Large intestine (tissue), 12 donors: Measurements from ENCODE around the gene OR11H7. TPM values are rescaled to one million over a fixed set of nuclear protein-coding genes. Genes with fewer than 3 reads are reported as not detected.
"Not testable (repeated sequence)": the region's sequence is repeated elsewhere in the genome, so short reads cannot be mapped to it uniquely, and the experiment has no call there.

Experiments used
- DNase-seq, 2 donors: peaks; one replicate each; pipeline versions ENCODE4 v3.0.0 to v3.0.0-alpha.2; 2013
- H3K27ac ChIP-seq: one replicate; pipeline ENCODE4 v1.5.1; 2013; ENCODE audit warnings: low read length
- H3K27me3 ChIP-seq: 2 replicates; pipeline ENCODE4 v1.6.1; 2013; ENCODE audit warnings: low read length; ENCODE audit not compliant: control insufficient read depth, insufficient read depth
- H3K36me3 ChIP-seq: 2 replicates; pipeline ENCODE4 v1.6.1; 2013; ENCODE audit warnings: low read length; ENCODE audit not compliant: control insufficient read depth, insufficient read depth
- H3K4me1 ChIP-seq: one replicate; pipeline ENCODE4 v1.6.1; 2013; ENCODE audit warnings: low read length; ENCODE audit not compliant: control insufficient read depth, insufficient read depth
- H3K4me3 ChIP-seq: one replicate; pipeline ENCODE4 v1.5.1; 2013; ENCODE audit warnings: low read length
- H3K9me3 ChIP-seq: one replicate; pipeline ENCODE4 v1.6.1; 2013; ENCODE audit warnings: mild to moderate bottlenecking, low read depth, low read length, moderate library complexity; ENCODE audit not compliant: control insufficient read depth
- WGBS: methylation state at CpG from one replicate; pipeline ENCODE4 v1.1.5; 2013; ENCODE audit warnings: low lambda C conversion rate; ENCODE audit not compliant: insufficient coverage; 5-methylcytosine and 5-hydroxymethylcytosine counted together
- long read RNA-seq, 11 donors: transcript quantifications; one replicate each; lab custom pipeline, GENCODE V29; 2026
- polyA plus RNA-seq: library from polyadenylated mRNA; unstranded; fragments of 120-200 nt; gene quantifications from one replicate; pipeline ENCODE4 v1.2.1, GENCODE V29; 2013

The OR11H7 gene
- polyA plus RNA-seq: 0.34 TPM
- long read RNA-seq, donor 1: 0 reads
- long read RNA-seq, donor 2: 0 reads
- long read RNA-seq, donor 3: 0 reads
- long read RNA-seq, donor 4: 0 reads
- long read RNA-seq, donor 5: 0 reads
- long read RNA-seq, donor 6: 0 reads
- long read RNA-seq, donor 7: 0 reads
- long read RNA-seq, donor 8: 0 reads
- long read RNA-seq, donor 9: 0 reads
- long read RNA-seq, donor 10, partial matches to known transcripts: 0 of 1 reads
- long read RNA-seq, donor 10, other reads (novel, unspliced or antisense): 0 of 1 reads
- long read RNA-seq, donor 11: 0 reads

GRCh38 chr14:20228681-20229080, at the start of gene OR11H7:
Gene OR11H7, plus strand, starts transcription at chr14:20228981.
- DNase-seq: no peak
- H3K4me3 ChIP-seq: no peak within 1 kb of the TSS
- WGBS: 90% methylated on average over 1 of the region's 1 CpG
- H3K4me1 ChIP-seq: no peaks in the 10 kb centered on the region
- no peaks in the 10 kb centered on the region for H3K36me3 ChIP-seq
- no peaks in the 10 kb centered on the region for H3K9me3 ChIP-seq
- no peak within 1 kb of the TSS for H3K27ac ChIP-seq
- H3K27me3 ChIP-seq: no peaks in the 10 kb centered on the region

- Histone ChIP-seq H3K27me3 (no peaks in the 10 kb centered on the region), H3K27ac (no peak overlapping the region), H3K9me3 (peaks cover 7% of the 10 kb centered on the region), H3K4me1 (no peaks in the 10 kb centered on the region), H3K4me3 (no peak overlapping the region), H3K36me3 (no peaks in the 10 kb centered on the region)
- 70% methylated on average over 2 of the region's 5 CpGs for WGBS
- no peak for DNase-seq
These were observed 49.6 kb upstream of the OR11H7 start for GRCh38 chr14:20179218-20179617.

- Histone ChIP-seq H3K27me3 (no peaks in the 10 kb centered on the region), H3K36me3 (no peaks in the 10 kb centered on the region), H3K9me3 (peaks cover 7% of the 10 kb centered on the region), H3K4me3 (no peak overlapping the region), H3K27ac (no peak overlapping the region), H3K4me1 (no peaks in the 10 kb centered on the region)
- no peak for DNase-seq
- WGBS: no CpG with 5 or more reads among the region's 2 CpGs
These were observed 48.9 kb upstream of the OR11H7 start for GRCh38 chr14:20179880-20180279.

- peaks cover 3% of the 10 kb centered on the region for H3K9me3 ChIP-seq
- H3K4me1 ChIP-seq: no peaks in the 10 kb centered on the region
- DNase-seq: no peak
- H3K27me3 ChIP-seq: no peaks in the 10 kb centered on the region
- no peak overlapping the region for H3K27ac ChIP-seq
- no peaks in the 10 kb centered on the region for H3K36me3 ChIP-seq
- H3K4me3 ChIP-seq: no peak overlapping the region
- WGBS: no CpG with 5 or more reads among the region's 2 CpGs
These were observed 48.3 kb upstream of the OR11H7 start for GRCh38 chr14:20180486-20180885.

GRCh38 chr14:20184181-20184580, 44.6 kb upstream of the OR11H7 start:
- peaks cover 2% of the 10 kb centered on the region for H3K9me3 ChIP-seq
- H3K27ac ChIP-seq: no peak overlapping the region
- no peak for DNase-seq
- no CpG with 5 or more reads among the region's 5 CpGs for WGBS
- no peak overlapping the region for H3K4me3 ChIP-seq
- H3K27me3 ChIP-seq: no peaks in the 10 kb centered on the region
- no peaks in the 10 kb centered on the region for H3K36me3 ChIP-seq
- H3K4me1 ChIP-seq: no peaks in the 10 kb centered on the region

GRCh38 chr14:20190596-20190995, 38.2 kb upstream of the OR11H7 start, which contains the start of gene OR11G2:
Gene OR11G2, plus strand, starts transcription at chr14:20190896. Its CDS starts 6,542 bp downstream, at chr14:20197438.
- WGBS: no CpG with 5 or more reads among the region's 1 CpG

GRCh38 chr14:20191396-20191795, 37.4 kb upstream of the OR11H7 start:
- H3K27me3 ChIP-seq: no peaks in the 10 kb centered on the region
- no CpG with 5 or more reads among the region's 3 CpGs for WGBS
- no peaks in the 10 kb centered on the region for H3K36me3 ChIP-seq
- no peaks in the 10 kb centered on the region for H3K9me3 ChIP-seq
- no peaks in the 10 kb centered on the region for H3K4me1 ChIP-seq
- H3K4me3 ChIP-seq: no peak overlapping the region
- H3K27ac ChIP-seq: no peak overlapping the region
- DNase-seq: no peak

More at GRCh38 chr14:20190596-20190995, 38.2 kb upstream of the OR11H7 start, which contains the start of gene OR11G2:
- Histone ChIP-seq H3K27ac (no peak within 1 kb of the TSS), H3K4me1 (no peaks in the 10 kb centered on the region), H3K9me3 (no peaks in the 10 kb centered on the region), H3K36me3 (no peaks in the 10 kb centered on the region), H3K27me3 (no peaks in the 10 kb centered on the region), H3K4me3 (no peak within 1 kb of the TSS)
- DNase-seq: no peak

GRCh38 chr14:20194101-20194500, 34.7 kb upstream of the OR11H7 start:
- no peaks in the 10 kb centered on the region for H3K4me1 ChIP-seq
- H3K27me3 ChIP-seq: no peaks in the 10 kb centered on the region
- H3K4me3 ChIP-seq: no peak overlapping the region
- DNase-seq: no peak
- H3K36me3 ChIP-seq: no peaks in the 10 kb centered on the region
- H3K27ac ChIP-seq: no peak overlapping the region
- no peaks in the 10 kb centered on the region for H3K9me3 ChIP-seq

GRCh38 chr14:20195170-20195569, 33.6 kb upstream of the OR11H7 start:
- 20% methylated on average over 1 of the region's 6 CpGs for WGBS
- DNase-seq, H3K36me3 ChIP-seq, H3K27me3 ChIP-seq, H3K4me3 ChIP-seq, H3K27ac ChIP-seq, H3K9me3 ChIP-seq, H3K4me1 ChIP-seq: not testable (repeated sequence)

- WGBS: no CpG with 5 or more reads among the region's 2 CpGs
- no peak for DNase-seq
- H3K4me3 ChIP-seq: no peak overlapping the region
- no peaks in the 10 kb centered on the region for H3K9me3 ChIP-seq
- no peaks in the 10 kb centered on the region for H3K4me1 ChIP-seq
- no peak overlapping the region for H3K27ac ChIP-seq
- H3K36me3 ChIP-seq: no peaks in the 10 kb centered on the region
- no peaks in the 10 kb centered on the region for H3K27me3 ChIP-seq
These were observed 32.9 kb upstream of the OR11H7 start for GRCh38 chr14:20195911-20196310.

- no peak for DNase-seq
- H3K4me3 ChIP-seq: no peak overlapping the region
- H3K36me3 ChIP-seq: no peaks in the 10 kb centered on the region
- no CpG with 5 or more reads among the region's 6 CpGs for WGBS
- H3K27me3 ChIP-seq: no peaks in the 10 kb centered on the region
- H3K27ac ChIP-seq: no peak overlapping the region
- H3K4me1 ChIP-seq: no peaks in the 10 kb centered on the region
- no peaks in the 10 kb centered on the region for H3K9me3 ChIP-seq
These were observed 31.3 kb upstream of the OR11H7 start for GRCh38 chr14:20197459-20197858.
